H9 (cell line): ENCODE data around the gene MARVELD1. TPM values are rescaled to one million over a fixed set of nuclear protein-coding genes. Genes with fewer than 3 reads are reported as not detected.

Source experiments
- DNase-seq: peaks from one replicate; pipeline ENCODE4 v3.0.0-alpha.2; 2017
- H2AFZ ChIP-seq: one replicate; pipeline ENCODE4 v1.6.1; 2013; ENCODE audit warnings: mild to moderate bottlenecking, low read length, control low read depth, moderate library complexity
- H2AK5ac ChIP-seq: 2 replicates; pipeline ENCODE4 v1.6.1; 2013; ENCODE audit warnings: low read length, control low read depth, mixed read lengths; ENCODE audit not compliant: insufficient read length
- H2BK120ac ChIP-seq: one replicate; pipeline ENCODE4 v1.6.1; 2013; ENCODE audit warnings: low read depth, mild to moderate bottlenecking, low read length, control low read depth, inconsistent platforms; ENCODE audit not compliant: poor library complexity, severe bottlenecking
- H2BK12ac ChIP-seq: 2 replicates; pipeline ENCODE4 v1.6.1; 2013; ENCODE audit warnings: low read length, control low read depth, mixed read lengths, low read depth; ENCODE audit not compliant: insufficient read length
- H2BK15ac ChIP-seq: 2 replicates; pipeline ENCODE4 v1.6.1; 2013; ENCODE audit warnings: low read depth, low read length, control low read depth
- H2BK20ac ChIP-seq: one replicate; pipeline ENCODE4 v1.6.1; 2013; ENCODE audit warnings: low read depth, mild to moderate bottlenecking, low read length, control low read depth, inconsistent platforms; ENCODE audit not compliant: poor library complexity, severe bottlenecking
- H2BK5ac ChIP-seq: 2 replicates; pipeline ENCODE4 v1.6.1; 2013; ENCODE audit warnings: low read length, control low read depth, mixed read lengths; ENCODE audit not compliant: insufficient read length
- H3K14ac ChIP-seq: 2 replicates; pipeline ENCODE4 v1.6.1; 2013; ENCODE audit warnings: low read length, control low read depth; ENCODE audit not compliant: insufficient read depth
- H3K18ac ChIP-seq: 2 replicates; pipeline ENCODE4 v1.6.1; 2013; ENCODE audit warnings: low read depth, mild to moderate bottlenecking, mixed read lengths, low read length, control low read depth; ENCODE audit not compliant: insufficient read length
- H3K23ac ChIP-seq: 2 replicates; pipeline ENCODE4 v1.6.1; 2013; ENCODE audit warnings: low read length, control low read depth, mixed read lengths, low read depth; ENCODE audit not compliant: insufficient read length
- H3K23me2 ChIP-seq: 2 replicates; pipeline ENCODE4 v1.6.1; 2013; ENCODE audit warnings: low read depth, mild to moderate bottlenecking, mixed read lengths, low read length, control low read depth; ENCODE audit not compliant: insufficient read length, poor library complexity, severe bottlenecking
- H3K27ac ChIP-seq: 2 replicates; pipeline ENCODE4 v1.5.1; 2013; ENCODE audit warnings: low read length, control low read depth, mixed read lengths, low read depth; ENCODE audit not compliant: insufficient read length
- H3K27me3 ChIP-seq: 2 replicates; pipeline ENCODE4 v1.6.1; 2013; ENCODE audit warnings: low read length, control low read depth, inconsistent platforms; ENCODE audit not compliant: insufficient read depth
- H3K4ac ChIP-seq: 2 replicates; pipeline ENCODE4 v1.6.1; 2013; ENCODE audit warnings: low read depth, mild to moderate bottlenecking, control low read depth, inconsistent platforms, low read length, moderate library complexity
- H3K4me1 ChIP-seq: 2 replicates; pipeline ENCODE4 v1.6.1; 2013; ENCODE audit warnings: low read length, control low read depth, inconsistent platforms; ENCODE audit not compliant: insufficient read depth
- H3K4me2 ChIP-seq: 2 replicates; pipeline ENCODE4 v1.6.1; 2013; ENCODE audit warnings: low read length, control low read depth, mixed read lengths; ENCODE audit not compliant: insufficient read length, insufficient read depth
- H3K56ac ChIP-seq: 2 replicates; pipeline ENCODE4 v1.6.1; 2013; ENCODE audit warnings: low read depth, mild to moderate bottlenecking, mixed read lengths, low read length, control low read depth; ENCODE audit not compliant: insufficient read length
- H3K79me1 ChIP-seq: 2 replicates; pipeline ENCODE4 v1.6.1; 2013; ENCODE audit warnings: low read depth, mild to moderate bottlenecking, moderate library complexity, low read length, control low read depth, inconsistent platforms; ENCODE audit not compliant: insufficient read depth, poor library complexity, severe bottlenecking
- H3K79me2 ChIP-seq: 2 replicates; pipeline ENCODE4 v1.6.1; 2013; ENCODE audit warnings: low read length, control low read depth, inconsistent platforms; ENCODE audit not compliant: insufficient read depth
- H3K9ac ChIP-seq: 2 replicates; pipeline ENCODE4 v1.6.1; 2013; ENCODE audit warnings: low read length, control low read depth, mixed read lengths; ENCODE audit not compliant: insufficient read length; ENCODE audit errors: extremely low read depth
- H3K9me3 ChIP-seq: one replicate; pipeline ENCODE4 v1.6.1; 2013; ENCODE audit warnings: low read depth, low read length, inconsistent platforms; ENCODE audit not compliant: control insufficient read depth
- H3T11ph ChIP-seq: one replicate; pipeline ENCODE4 v1.6.1; 2013; ENCODE audit warnings: mild to moderate bottlenecking, low read length, control low read depth, inconsistent platforms
- H4K20me1 ChIP-seq: one replicate; pipeline ENCODE4 v1.6.1; 2013; ENCODE audit not compliant: control insufficient read depth, insufficient read length, insufficient read depth
- H4K5ac ChIP-seq: 2 replicates; pipeline ENCODE4 v1.6.1; 2013; ENCODE audit warnings: low read depth, mild to moderate bottlenecking, mixed read lengths, low read length, control low read depth; ENCODE audit not compliant: insufficient read length
- H4K8ac ChIP-seq: replicated peaks from 2 replicates; pipeline ENCODE4 v1.6.1; 2013; ENCODE audit warnings: low read length, control low read depth, mixed read lengths, low read depth; ENCODE audit not compliant: insufficient read length
- H4K91ac ChIP-seq: 2 replicates; pipeline ENCODE4 v1.6.1; 2013; ENCODE audit warnings: low read depth, mild to moderate bottlenecking, moderate library complexity, mixed read lengths, low read length, control low read depth; ENCODE audit not compliant: insufficient read length
- H3K27ac Mint-ChIP-seq, 3 experiments: 2 replicates in 2 of 3; 3 replicates in 1 of 3; pipeline ENCODE4 v1.8.0; 2020 to 2021; ENCODE audit warnings: mixed read lengths in 3 of 3, mild to moderate bottlenecking in 1 of 3, moderate library complexity in 1 of 3
- H3K27me3 Mint-ChIP-seq: 2 replicates; pipeline ENCODE4 v1.8.0; 2021; ENCODE audit warnings: low read depth, mild to moderate bottlenecking, moderate library complexity, mixed read lengths
- H3K36me3 Mint-ChIP-seq, 3 experiments: 2 replicates in 2 of 3; 3 replicates in 1 of 3; pipeline ENCODE4 v1.8.0; 2020 to 2021; ENCODE audit warnings: low read depth in 3 of 3, mixed read lengths in 3 of 3; ENCODE audit not compliant: insufficient read depth in 1 of 3
- H3K4me1 Mint-ChIP-seq, 2 experiments: 2 replicates each; pipeline ENCODE4 v1.8.0; 2020; ENCODE audit warnings: mixed read lengths in 2 of 2
- H3K4me3 Mint-ChIP-seq, 2 experiments: 2 replicates in 1 of 2; 3 replicates in 1 of 2; pipeline ENCODE4 v1.8.0; 2020 to 2021; ENCODE audit warnings: mild to moderate bottlenecking in 2 of 2, mixed read lengths in 2 of 2, moderate library complexity in 1 of 2
- H3K9me3 Mint-ChIP-seq, 2 experiments: 2 replicates in 1 of 2; 3 replicates in 1 of 2; pipeline ENCODE4 v1.8.0; 2020; ENCODE audit warnings: mild to moderate bottlenecking in 2 of 2, mixed read lengths in 2 of 2, moderate library complexity in 1 of 2
- WGBS: extraction: QIAGEN DNeasy Blood & Tissue Kit; methylation state at CpG from one replicate; pipeline ENCODE4 v1.1.7; 2013; ENCODE audit warnings: missing lambda C conversion rate, low lambda C conversion rate, mixed read lengths; ENCODE audit not compliant: insufficient read length; ENCODE audit errors: extremely low coverage; 5-methylcytosine and 5-hydroxymethylcytosine counted together
- total RNA-seq: library from RNA; stranded (reverse); gene quantifications from 2 replicates; pipeline ENCODE4 v1.2.1, GENCODE V29; 2021
- TF ChIP-seq, protein P1 (sequence below): fragments of 200-600 bp; sonication (generic); conservative IDR thresholded peaks from 3 replicates; pipeline ENCODE4 v1.8.0; 2021; ENCODE audit warnings: antibody characterized with exemption, mild to moderate bottlenecking

Gene MARVELD1
- total RNA-seq, 1 experiment from 2014 or later: 26.7 TPM

GRCh38 chr10:97704341-97704740, 9.2 kb upstream of the MARVELD1 start:
- Histone ChIP-seq H3K23ac (no peak overlapping the region), H4K5ac (no peak overlapping the region), H3K79me1 (no peaks in the 10 kb centered on the region), H3K27me3 (no peaks in the 10 kb centered on the region), H3K27ac (no peak overlapping the region), H2BK15ac (no peak overlapping the region), H2BK12ac (no peak overlapping the region), H2BK20ac (no peak overlapping the region), H3K14ac (no peak overlapping the region), H3K18ac (no peak overlapping the region), H2AFZ (no peak overlapping the region), H2AK5ac (no peak overlapping the region), H3K23me2 (no peaks in the 10 kb centered on the region), H4K20me1 (no peaks in the 10 kb centered on the region), H2BK120ac (no peak overlapping the region), H4K8ac (no peak overlapping the region), H4K91ac (no peak overlapping the region), H3K4ac (no peak overlapping the region), H3K9me3 (no peaks in the 10 kb centered on the region), H3K4me2 (no peak overlapping the region), H3K4me1 (no peaks in the 10 kb centered on the region), H3K79me2 (no peaks in the 10 kb centered on the region), H3T11ph (no peak overlapping the region), H3K9ac (no peak overlapping the region), H2BK5ac (no peak overlapping the region), H3K56ac (no peak overlapping the region)
- Mint-ChIP-seq H3K36me3 (no peaks in the 10 kb centered on the region), H3K9me3 (no peaks in the 10 kb centered on the region), H3K27ac (no peak overlapping the region), H3K4me3 (no peak overlapping the region), H3K27me3 (peaks cover 13% of the 10 kb centered on the region), H3K4me1 (peaks cover 4 to 8% of the 10 kb centered on the region in 2 experiments)
- no peak for DNase-seq
- no CpG with 5 or more reads among the region's 1 CpG for WGBS
- TF ChIP-seq, protein P1, sequence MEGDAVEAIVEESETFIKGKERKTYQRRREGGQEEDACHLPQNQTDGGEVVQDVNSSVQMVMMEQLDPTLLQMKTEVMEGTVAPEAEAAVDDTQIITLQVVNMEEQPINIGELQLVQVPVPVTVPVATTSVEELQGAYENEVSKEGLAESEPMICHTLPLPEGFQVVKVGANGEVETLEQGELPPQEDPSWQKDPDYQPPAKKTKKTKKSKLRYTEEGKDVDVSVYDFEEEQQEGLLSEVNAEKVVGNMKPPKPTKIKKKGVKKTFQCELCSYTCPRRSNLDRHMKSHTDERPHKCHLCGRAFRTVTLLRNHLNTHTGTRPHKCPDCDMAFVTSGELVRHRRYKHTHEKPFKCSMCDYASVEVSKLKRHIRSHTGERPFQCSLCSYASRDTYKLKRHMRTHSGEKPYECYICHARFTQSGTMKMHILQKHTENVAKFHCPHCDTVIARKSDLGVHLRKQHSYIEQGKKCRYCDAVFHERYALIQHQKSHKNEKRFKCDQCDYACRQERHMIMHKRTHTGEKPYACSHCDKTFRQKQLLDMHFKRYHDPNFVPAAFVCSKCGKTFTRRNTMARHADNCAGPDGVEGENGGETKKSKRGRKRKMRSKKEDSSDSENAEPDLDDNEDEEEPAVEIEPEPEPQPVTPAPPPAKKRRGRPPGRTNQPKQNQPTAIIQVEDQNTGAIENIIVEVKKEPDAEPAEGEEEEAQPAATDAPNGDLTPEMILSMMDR: no peak
